Uterus (tissue), 2 donors: ENCODE measurements around the gene THRAP3.

ENCODE experiments used
- CTCF ChIP-seq, 4 experiments: fragments of 200-600 bp in 2 of 4; fragments of 450-650 bp in 2 of 4; sonication (generic) in 2 of 4; IDR thresholded peaks; one replicate each; pipeline ENCODE4 v1.5.1; 2016 to 2019; ENCODE audit warnings: antibody characterized with exemption in 4 of 4, mild to moderate bottlenecking in 2 of 4, moderate library complexity in 1 of 4
- POLR2A ChIP-seq, 2 donors: fragments of 450-650 bp; IDR thresholded peaks; one replicate each; pipeline ENCODE4 v1.6.1; 2016; ENCODE audit warnings: antibody characterized with exemption in 2 of 2, mild to moderate bottlenecking in 1 of 2, moderate library complexity in 1 of 2

- TF ChIP-seq CTCF (IDR thresholded peaks at IDR 0.05) (no peak), POLR2A (IDR thresholded peaks at IDR 0.05) (no peak)
Observed at GRCh38 chr1:36349839-36350238, 125.6 kb downstream of the THRAP3 start.
